GM18517 (cell line): Measurements from ENCODE around the gene TMEM107.
"Not testable (repeated sequence)": the region's sequence is repeated elsewhere in the genome, so short reads cannot be mapped to it uniquely, and the experiment has no call there.

Experiments
- ATAC-seq: cut with Tn5 transposase; IDR thresholded peaks from one replicate; pipeline ENCODE4 v1.9.1; 2021; ENCODE audit warnings: mild to moderate bottlenecking, moderate library complexity; ENCODE audit not compliant: unreplicated experiment

The TMEM107 gene

DNA sequence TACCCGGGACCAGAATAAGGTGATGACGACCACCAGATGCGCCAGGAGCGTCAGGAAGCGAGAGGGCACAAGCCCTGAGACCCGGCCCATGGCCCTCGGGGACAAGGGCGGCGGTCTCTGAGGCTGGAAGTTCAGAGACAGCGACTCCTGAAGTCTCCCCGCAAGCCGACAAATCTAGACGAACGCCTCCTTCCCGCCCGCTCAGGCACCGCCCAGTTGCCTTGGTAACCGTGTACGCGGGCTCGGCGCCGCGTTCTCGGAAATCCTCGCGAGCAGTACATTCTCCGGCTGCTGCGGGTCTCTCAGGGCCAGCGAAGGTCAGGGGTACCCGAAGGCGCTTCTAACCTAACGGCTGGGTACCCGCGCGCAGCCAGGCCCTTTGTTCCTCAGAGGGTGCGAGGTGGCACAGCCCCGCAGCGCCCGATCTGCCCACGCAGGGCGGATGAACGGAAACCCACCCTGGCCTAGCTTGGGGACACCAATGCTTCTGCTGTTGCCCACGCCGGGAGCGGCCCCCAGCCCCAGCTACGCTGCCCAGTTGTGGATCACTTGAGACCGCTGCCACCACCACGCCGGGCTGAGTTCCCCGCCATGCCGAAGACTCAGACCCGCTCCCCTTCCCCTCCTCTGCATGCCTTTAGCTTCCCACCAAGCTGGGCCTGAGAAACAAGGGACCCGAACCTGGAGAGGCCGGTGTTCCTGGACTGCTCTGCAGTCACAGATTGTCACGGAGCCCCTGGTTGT lies at the start of gene TMEM107:
TMEM107 (minus strand) TSS at position 184 of the 744 bp plus-strand sequence; CDS start at position 90, 94 bp downstream.
- ATAC-seq = no peak

DNA sequence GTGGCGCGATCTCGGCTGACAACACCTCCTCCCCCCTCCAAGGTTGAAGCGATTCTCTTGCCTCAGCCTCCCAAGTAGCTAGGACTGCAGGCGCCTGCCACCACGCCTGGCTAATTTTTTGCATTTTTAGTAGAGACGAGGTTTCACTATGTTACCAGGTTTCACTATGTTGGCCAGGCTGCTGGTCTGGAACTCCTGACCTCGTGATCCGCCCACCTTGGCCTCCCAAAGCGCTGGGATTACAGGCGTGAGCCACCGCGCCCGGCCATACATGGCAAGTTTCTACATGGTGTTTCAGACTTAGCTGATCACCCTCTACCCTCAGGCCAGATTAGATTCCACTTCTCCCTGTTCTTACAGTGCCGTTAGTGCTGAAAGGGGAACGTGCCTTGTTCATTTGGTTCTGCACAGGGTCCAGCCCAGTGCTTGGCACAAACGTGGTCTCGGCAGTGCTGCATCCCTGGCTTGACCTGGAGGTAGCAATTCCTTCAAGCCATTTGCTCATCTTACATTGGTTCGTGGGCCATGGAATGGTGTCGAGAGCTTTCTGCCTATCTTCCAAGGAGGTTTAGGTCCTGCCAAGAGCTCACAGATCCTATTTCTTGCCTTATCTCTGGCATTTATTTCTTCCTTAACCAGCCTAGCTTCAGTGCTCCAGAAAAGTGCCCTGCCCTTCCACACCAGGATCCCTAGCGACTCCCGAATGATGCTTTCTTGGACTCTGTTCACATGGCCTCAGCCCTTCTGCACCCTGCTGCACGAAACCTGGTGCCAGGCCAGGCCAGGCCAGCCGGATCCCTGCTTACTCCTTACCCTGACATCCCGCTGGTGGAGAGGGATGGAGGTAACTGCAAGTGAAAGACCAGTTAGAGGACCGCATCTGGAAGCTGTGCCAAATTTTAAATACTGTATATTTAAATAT lies 49.0 kb upstream of the TMEM107 start:
- ATAC-seq = no peak

- ATAC-seq = no peak
These were observed 47.4 kb upstream of the TMEM107 start for GRCh38 chr17:8223356-8224126.

GRCh38 chr17:8222630-8223355 lies 46.6 kb upstream of the TMEM107 start:
- ATAC-seq = peak; percentile 29

- peak; percentile 26 for ATAC-seq
These were observed 46.1 kb upstream of the TMEM107 start for GRCh38 chr17:8222380-8222629.

DNA sequence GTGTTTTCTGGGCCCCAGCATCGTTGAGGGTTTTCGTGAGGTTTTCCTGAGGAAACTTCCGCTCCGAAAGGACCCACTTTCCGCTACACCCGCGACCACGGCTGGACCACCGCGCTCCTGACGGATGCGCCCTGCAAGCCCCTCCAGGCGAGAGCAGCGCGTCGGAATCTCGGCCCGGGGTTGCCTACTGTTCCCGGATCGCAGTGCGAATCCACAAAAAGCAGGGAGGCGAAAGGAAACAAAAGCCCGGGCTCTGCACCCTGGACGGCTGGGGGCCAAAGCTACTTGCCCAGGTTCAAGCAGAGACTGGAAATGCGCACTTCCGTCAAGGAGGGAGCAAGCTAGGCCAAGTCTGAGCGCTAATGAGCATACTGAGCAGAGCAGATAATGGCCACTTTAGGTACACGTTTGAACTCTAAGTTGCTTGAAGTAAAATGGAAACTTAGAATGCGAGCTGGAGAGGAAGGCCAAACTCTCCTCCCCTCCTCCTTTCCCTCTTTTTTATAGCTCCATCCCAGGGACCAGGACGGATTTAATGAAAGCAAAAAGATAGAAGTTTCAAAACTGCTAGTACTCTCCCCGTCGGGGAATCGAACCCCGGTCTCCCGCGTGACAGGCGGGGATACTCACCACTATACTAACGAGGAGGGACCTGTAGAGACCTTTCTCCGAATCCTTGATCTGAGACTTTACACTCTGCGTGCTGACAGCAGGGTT lies 45.6 kb upstream of the TMEM107 start:
- peak; percentile 43 for ATAC-seq

DNA sequence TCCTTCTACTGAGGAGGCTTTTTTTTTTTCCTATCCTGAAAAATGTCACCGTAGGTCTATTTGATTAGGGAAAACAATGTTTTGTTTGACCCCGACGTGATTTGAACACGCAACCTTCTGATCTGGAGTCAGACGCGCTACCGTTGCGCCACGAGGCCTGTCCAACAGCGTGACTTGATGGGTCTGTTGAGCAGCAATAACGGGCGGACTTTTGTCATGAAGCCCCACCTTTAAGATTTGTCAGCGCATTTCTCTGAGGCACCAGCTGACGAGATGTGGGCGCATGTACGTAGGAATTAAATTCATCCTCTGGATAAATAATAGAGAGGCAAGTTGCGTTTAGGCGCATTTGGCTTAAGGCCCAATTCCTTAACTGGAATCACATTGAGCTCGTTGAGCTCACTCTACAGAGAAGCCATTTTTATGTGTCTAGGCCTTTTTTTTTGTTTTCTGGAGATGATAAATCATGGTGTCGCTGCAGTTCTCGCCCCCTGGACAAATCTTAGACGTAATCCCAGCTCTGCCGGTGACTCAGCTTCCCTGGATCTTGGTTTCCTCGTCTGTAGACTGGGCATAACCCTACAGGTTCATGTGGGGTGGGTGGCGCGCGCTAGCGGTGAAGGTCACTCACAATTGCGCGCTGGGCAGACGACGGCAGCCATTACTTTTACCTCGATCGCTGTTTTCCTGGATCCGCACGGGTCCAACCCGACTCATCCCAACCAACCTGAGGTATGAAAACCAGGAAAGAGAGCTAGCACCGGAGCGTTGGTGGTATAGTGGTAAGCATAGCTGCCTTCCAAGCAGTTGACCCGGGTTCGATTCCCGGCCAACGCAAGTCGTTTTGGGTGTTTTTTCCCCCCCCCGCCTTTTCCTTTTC lies 44.8 kb upstream of the TMEM107 start:
- ATAC-seq = no peak

DNA sequence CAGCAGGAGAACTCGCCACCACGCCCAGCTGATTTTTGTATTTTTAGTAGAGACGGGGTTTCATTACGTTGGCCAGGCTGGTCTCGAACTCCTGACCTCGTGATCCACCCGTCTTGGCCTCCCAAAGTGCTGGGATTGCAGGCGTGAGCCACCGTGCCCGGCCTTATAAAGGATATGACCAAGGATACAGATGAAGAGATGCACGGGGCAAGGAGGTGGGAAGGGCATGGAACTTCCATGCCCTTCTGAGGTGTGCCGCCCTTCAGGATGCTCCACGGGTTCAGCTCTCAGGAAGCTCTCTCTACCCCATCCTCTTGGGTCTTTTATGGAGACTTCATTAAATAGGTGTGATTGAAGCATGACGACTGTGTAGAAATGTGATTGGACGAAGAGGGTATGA lies 37.8 kb upstream of the TMEM107 start:
- ATAC-seq = not testable (repeated sequence)

DNA sequence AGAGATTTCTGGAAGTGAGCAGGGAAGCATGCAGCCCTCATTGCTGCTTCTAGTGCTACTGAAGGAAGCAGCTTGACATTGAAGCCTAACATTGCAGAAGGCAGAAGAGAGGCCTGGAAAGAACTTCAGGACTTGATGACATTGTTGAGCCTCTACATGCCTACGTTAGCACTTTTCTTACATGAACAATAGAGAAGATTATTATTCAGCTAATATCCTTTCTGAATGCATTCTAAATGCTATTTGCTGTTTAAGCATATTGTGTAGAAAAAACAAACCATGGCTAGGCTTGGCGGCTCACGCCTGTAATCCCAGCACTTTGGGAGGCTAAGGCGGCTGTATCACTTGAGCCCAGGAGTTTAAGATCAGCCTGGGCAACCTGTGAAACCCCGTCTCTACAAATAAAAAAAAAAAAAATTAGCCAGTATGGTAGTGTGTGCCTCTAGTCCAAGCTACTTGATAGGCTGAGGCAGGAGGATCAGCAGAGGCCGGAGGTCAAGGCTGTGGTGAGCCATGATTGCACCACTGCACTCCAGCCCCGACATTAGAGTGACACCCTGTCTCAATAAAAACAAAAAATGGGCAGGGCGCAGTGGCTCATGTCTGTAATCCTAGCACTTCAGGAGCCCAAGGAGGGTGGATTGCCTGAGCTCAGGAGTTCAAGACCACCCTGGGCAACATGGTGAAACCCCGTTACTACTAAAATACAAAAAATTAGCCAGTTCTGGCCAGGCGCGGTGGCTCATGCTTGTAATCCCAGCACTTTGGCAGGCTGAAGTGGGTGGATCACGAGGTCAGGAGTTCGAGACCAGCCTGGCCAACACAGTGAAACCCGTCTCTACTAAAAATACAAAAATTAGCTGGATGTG lies 36.4 kb upstream of the TMEM107 start:
- no peak for ATAC-seq

- ATAC-seq = peak; percentile 17
These were observed 34.7 kb upstream of the TMEM107 start for GRCh38 chr17:8210761-8211458.

DNA sequence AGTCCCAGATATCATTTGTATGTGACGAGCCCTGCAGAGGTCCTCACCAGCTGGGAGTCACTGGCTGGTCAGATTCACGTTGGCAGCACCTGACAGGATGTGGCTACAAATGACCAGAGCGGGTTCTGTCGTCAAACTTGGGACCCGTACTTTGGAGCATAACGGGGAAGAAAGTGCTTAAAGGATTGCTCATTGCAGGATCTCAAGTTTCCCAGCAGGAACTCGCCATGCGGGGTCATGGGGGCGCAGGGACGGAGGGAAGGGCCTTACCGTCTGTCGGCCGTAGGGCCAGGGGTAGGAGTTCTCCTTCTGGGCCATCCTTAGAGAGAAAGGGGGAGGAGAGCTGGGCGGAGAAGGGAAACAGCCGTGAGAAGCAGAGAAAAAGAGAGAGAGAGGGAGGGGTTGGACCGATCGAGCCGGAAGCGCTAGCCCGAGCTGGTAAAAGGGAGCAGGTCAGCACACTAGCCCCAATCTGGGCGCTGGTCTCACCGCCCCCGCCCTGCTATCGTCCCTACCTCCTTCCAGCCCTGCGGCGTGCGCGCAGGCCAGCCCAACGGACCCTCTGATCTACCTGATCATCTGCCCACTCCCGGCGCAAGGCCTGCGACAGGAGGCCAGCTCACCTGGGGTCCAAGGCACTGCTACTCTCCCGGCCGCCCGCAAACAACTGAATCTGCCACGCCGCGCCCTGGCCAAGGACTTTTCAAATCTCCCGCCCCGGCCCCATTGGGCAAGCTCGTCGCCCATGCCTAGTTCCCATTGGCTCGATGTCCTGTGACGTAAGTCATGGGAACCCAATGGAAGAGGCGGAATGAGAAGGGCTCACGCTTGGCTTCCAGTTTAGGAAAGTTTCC lies 34.0 kb upstream of the TMEM107 start, which contains the start of gene AURKB:
AURKB (minus strand) TSS at position 669 of the 854 bp plus-strand sequence; CDS start at position 318, 351 bp downstream.
- peak; percentile 72 for ATAC-seq

DNA sequence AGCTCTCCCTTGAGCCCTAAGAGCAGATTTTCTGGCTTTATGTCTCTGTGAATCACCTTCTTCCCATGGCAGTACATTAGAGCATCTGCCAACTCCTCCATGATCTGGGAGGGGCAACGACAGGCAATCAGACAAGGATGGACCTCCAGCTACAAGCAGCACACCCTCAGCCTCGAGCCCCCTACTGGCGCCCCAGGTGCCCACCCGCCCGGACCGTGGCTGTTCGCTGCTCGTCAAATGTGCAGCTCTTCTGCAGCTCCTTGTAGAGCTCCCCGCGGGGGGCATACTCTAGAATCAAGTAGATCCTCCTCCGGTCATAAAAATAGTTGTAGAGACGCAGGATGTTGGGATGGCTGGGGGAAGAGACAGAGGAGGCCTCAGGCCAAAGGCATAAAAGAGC lies 30.4 kb upstream of the TMEM107 start:
- no peak for ATAC-seq

DNA sequence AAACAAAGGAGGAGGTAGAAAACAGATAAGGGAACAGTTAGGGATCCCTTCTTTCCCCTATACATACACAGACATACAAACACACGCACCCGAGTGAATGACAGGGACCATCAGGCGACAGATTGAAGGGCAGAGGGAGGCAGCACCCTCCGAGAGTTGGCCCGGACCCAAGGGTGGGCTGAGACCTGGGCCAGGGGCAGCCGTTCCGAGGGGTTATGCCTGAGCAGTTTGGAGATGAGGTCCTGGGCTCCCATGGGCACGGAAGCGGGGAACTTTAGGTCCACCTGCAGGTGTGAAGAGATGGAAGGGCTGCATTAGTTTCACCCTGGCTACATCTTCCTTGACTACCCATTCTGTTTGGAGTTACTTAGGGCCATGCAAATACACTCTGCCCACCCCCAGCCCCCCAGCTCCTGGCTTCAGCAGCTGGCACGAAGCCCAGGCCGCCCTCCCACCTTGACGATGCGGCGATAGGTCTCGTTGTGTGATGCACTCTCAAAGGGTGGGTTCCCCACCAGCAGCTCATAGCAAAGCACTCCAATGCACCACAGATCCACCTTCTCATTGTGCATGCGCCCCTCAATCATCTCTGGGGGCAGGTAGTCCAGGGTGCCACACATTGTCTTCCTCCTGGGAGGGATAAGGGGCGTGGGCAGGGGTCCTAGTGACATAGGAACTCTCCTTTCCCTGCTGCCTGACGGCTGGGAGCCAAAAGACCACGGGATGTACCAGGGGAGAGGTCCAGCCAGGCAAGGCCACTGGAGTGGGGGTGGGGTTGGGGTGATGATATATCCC lies 28.8 kb upstream of the TMEM107 start:
- no peak for ATAC-seq

GRCh38 chr17:8192070-8192815 lies 16.1 kb upstream of the TMEM107 start:
- no peak for ATAC-seq

DNA sequence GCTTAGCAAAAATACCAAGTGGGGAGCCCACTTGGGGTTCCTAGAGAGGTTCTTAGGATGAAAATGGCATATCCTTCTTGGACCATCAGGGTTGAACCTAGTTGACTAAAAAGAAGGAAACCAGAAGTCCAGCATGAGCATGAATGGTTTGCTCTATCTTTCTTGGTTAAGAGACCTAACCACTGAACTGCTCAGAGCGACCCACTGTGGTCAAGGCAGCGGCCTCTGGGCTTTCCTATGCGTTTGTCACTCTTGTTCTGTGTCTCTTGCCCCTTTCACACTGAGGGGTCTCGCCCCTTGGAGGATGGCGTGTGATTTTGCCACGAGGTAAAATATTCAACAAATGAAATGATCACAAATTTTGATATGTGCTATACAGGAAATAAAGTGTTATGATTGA lies 14.3 kb upstream of the TMEM107 start:
- no peak for ATAC-seq
